ENCODE results near the gene ESRRG.

ESRRG gene

GRCh38 chr1:216498277-216498676, 225.0 kb downstream of the ESRRG start:
- H3K36me3 ChIP-seq (ENCODE audit: control insufficient read depth, insufficient read depth, low read length, severe bottlenecking), result no peaks in the 10 kb centered on the region
- H3K4me3 ChIP-seq (ENCODE audit: low read length), result no peak overlapping the region
- H3K9ac ChIP-seq (ENCODE audit: low read length), result no peak overlapping the region
- H3K4me1 ChIP-seq (ENCODE audit: control insufficient read depth, insufficient read depth, low read length), result peaks cover 2% of the 10 kb centered on the region
- no peaks in the 10 kb centered on the region for H3K27me3 ChIP-seq (replicated peaks; ENCODE audit: control insufficient read depth, insufficient read depth, low read length)
- H3K9me3 ChIP-seq (ENCODE audit: control insufficient read depth, low read length), result peaks cover 8% of the 10 kb centered on the region
- DNase-seq (ENCODE audit: low read depth), result no peak

GRCh38 chr1:216485042-216485441, 238.2 kb downstream of the ESRRG start:
- Histone ChIP-seq H3K27me3 (replicated peaks; ENCODE audit: control insufficient read depth, insufficient read depth, low read length) (no peaks in the 10 kb centered on the region), H3K36me3 (ENCODE audit: control insufficient read depth, insufficient read depth, low read length, severe bottlenecking) (no peaks in the 10 kb centered on the region), H3K4me3 (ENCODE audit: low read length) (no peak overlapping the region), H3K9ac (ENCODE audit: low read length) (no peak overlapping the region), H3K4me1 (ENCODE audit: control insufficient read depth, insufficient read depth, low read length) (no peaks in the 10 kb centered on the region), H3K9me3 (ENCODE audit: control insufficient read depth, low read length) (no peaks in the 10 kb centered on the region)
- DNase-seq (ENCODE audit: low read depth), result no peak

- Histone ChIP-seq H3K4me1 (ENCODE audit: control insufficient read depth, insufficient read depth, low read length) (no peaks in the 10 kb centered on the region), H3K36me3 (ENCODE audit: control insufficient read depth, insufficient read depth, low read length, severe bottlenecking) (no peaks in the 10 kb centered on the region), H3K9me3 (ENCODE audit: control insufficient read depth, low read length) (no peaks in the 10 kb centered on the region), H3K4me3 (ENCODE audit: low read length) (no peak overlapping the region), H3K9ac (ENCODE audit: low read length) (no peak overlapping the region), H3K27me3 (replicated peaks; ENCODE audit: control insufficient read depth, insufficient read depth, low read length) (no peaks in the 10 kb centered on the region)
- no peak for DNase-seq (ENCODE audit: low read depth)
These were observed 239.4 kb downstream of the ESRRG start for GRCh38 chr1:216483672-216484401.

GRCh38 chr1:216482620-216483019, 240.6 kb downstream of the ESRRG start:
- Histone ChIP-seq H3K9ac (ENCODE audit: low read length) (no peak overlapping the region), H3K27me3 (replicated peaks; ENCODE audit: control insufficient read depth, insufficient read depth, low read length) (no peaks in the 10 kb centered on the region), H3K4me3 (ENCODE audit: low read length) (no peak overlapping the region)

DNA sequence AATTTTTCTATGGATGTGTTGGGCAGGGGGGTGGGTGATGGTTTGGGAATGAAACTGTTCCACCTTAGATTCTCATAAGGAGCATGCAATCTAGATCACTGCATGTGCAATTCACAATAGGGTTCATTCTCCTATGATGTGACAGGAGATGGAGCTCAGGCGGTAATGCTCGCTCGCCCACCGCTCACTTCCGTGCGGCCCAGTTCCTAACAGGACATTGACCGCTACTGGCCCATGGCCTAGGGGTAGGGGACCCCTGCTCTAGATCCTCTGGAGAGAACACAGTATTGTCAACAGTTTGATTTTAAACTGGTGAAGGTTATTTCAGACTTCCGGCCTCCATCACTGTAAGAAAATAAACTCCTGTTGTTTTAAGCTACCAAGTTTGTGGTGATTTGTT, 245.0 kb downstream of the ESRRG start:
- Histone ChIP-seq H3K4me3 (ENCODE audit: low read length) (no peak overlapping the region), H3K4me1 (ENCODE audit: control insufficient read depth, insufficient read depth, low read length) (peaks cover 2% of the 10 kb centered on the region), H3K9ac (ENCODE audit: low read length) (no peak overlapping the region), H3K36me3 (ENCODE audit: control insufficient read depth, insufficient read depth, low read length, severe bottlenecking) (no peaks in the 10 kb centered on the region), H3K9me3 (ENCODE audit: control insufficient read depth, low read length) (no peaks in the 10 kb centered on the region), H3K27me3 (replicated peaks; ENCODE audit: control insufficient read depth, insufficient read depth, low read length) (no peaks in the 10 kb centered on the region)
- no peak for DNase-seq (ENCODE audit: low read depth)

More at GRCh38 chr1:216482620-216483019, 240.6 kb downstream of the ESRRG start:
- Histone ChIP-seq H3K4me1 (ENCODE audit: control insufficient read depth, insufficient read depth, low read length) (no peaks in the 10 kb centered on the region), H3K36me3 (ENCODE audit: control insufficient read depth, insufficient read depth, low read length, severe bottlenecking) (no peaks in the 10 kb centered on the region), H3K9me3 (ENCODE audit: control insufficient read depth, low read length) (no peaks in the 10 kb centered on the region)
- no peak for DNase-seq (ENCODE audit: low read depth)

DNA sequence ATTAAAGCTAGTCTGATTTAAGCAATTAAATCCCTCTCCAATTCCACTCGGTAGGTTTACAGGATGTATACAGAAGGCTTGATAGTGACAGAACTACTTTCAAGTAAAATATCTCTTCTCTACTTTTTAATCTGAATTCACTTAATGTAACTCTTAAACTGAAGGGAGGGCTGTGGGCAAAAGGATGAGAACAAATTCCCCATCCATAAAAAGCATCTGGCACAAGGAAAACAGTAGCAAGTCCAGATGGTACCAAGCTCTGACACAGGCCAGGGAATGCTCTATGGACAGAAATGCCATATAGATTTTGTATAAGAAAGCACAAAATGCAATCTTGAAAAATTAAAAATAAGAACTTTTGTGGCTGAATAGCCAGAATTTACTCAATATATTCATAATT, 246.9 kb downstream of the ESRRG start:
- Histone ChIP-seq H3K9me3 (ENCODE audit: control insufficient read depth, low read length) (no peaks in the 10 kb centered on the region), H3K27me3 (replicated peaks; ENCODE audit: control insufficient read depth, insufficient read depth, low read length) (no peaks in the 10 kb centered on the region), H3K9ac (ENCODE audit: low read length) (no peak overlapping the region), H3K4me1 (ENCODE audit: control insufficient read depth, insufficient read depth, low read length) (peaks cover 3% of the 10 kb centered on the region), H3K36me3 (ENCODE audit: control insufficient read depth, insufficient read depth, low read length, severe bottlenecking) (no peaks in the 10 kb centered on the region), H3K4me3 (ENCODE audit: low read length) (no peak overlapping the region)
- no peak for DNase-seq (ENCODE audit: low read depth)

- no peaks in the 10 kb centered on the region for H3K36me3 ChIP-seq (ENCODE audit: control insufficient read depth, insufficient read depth, low read length, severe bottlenecking)
- H3K9ac ChIP-seq (ENCODE audit: low read length), result no peak overlapping the region
- H3K9me3 ChIP-seq (ENCODE audit: control insufficient read depth, low read length), result no peaks in the 10 kb centered on the region
- H3K4me1 ChIP-seq (ENCODE audit: control insufficient read depth, insufficient read depth, low read length), result peaks cover 3% of the 10 kb centered on the region
- no peak overlapping the region for H3K4me3 ChIP-seq (ENCODE audit: low read length)
- no peak for DNase-seq (ENCODE audit: low read depth)
- no peaks in the 10 kb centered on the region for H3K27me3 ChIP-seq (replicated peaks; ENCODE audit: control insufficient read depth, insufficient read depth, low read length)
These were observed 247.5 kb downstream of the ESRRG start for GRCh38 chr1:216475659-216476276.

DNA sequence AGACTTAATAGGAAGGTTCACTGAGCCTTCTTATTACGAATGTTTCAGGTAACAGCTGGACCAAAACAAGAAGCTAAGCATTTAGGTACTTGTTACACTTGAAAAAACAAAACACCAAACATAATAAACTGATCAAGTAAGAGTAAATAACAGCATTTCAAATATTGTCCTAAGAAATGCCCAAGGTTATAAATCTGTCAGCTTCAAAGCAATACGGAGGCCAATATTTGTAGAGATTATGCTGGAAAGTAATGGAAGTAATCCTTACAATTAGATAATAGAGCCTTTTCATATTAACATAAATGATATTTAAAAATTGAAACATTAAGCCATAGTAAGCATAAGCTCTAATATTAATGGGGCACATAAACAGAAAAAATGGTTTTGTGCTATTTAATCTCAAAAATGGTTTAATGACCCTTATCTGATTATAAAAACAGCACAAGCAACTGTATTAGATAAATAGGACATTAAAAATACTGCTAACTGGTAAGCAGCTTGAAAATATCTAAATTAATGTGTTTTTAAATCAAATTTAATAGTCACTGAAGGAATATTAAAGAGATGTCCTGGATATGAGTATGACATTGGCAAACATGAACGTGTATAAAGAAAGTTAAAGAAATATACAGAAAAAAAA, 256.9 kb downstream of the ESRRG start:
- Histone ChIP-seq H3K9me3 (ENCODE audit: control insufficient read depth, low read length) (no peaks in the 10 kb centered on the region), H3K36me3 (ENCODE audit: control insufficient read depth, insufficient read depth, low read length, severe bottlenecking) (no peaks in the 10 kb centered on the region), H3K4me1 (ENCODE audit: control insufficient read depth, insufficient read depth, low read length) (peaks cover 28% of the 10 kb centered on the region), H3K27me3 (replicated peaks; ENCODE audit: control insufficient read depth, insufficient read depth, low read length) (no peaks in the 10 kb centered on the region), H3K4me3 (ENCODE audit: low read length) (no peak overlapping the region), H3K9ac (ENCODE audit: low read length) (no peak overlapping the region)
- DNase-seq (ENCODE audit: low read depth), result no peak

- no peaks in the 10 kb centered on the region for H3K36me3 ChIP-seq (ENCODE audit: control insufficient read depth, insufficient read depth, low read length, severe bottlenecking)
- peaks cover 29% of the 10 kb centered on the region for H3K4me1 ChIP-seq (ENCODE audit: control insufficient read depth, insufficient read depth, low read length)
- H3K9me3 ChIP-seq (ENCODE audit: control insufficient read depth, low read length), result no peaks in the 10 kb centered on the region
- no peaks in the 10 kb centered on the region for H3K27me3 ChIP-seq (replicated peaks; ENCODE audit: control insufficient read depth, insufficient read depth, low read length)
- H3K9ac ChIP-seq (ENCODE audit: low read length), result no peak overlapping the region
- DNase-seq (ENCODE audit: low read depth), result peak; percentile 81
- H3K4me3 ChIP-seq (ENCODE audit: low read length), result no peak overlapping the region
These were observed 258.7 kb downstream of the ESRRG start for GRCh38 chr1:216464489-216464888.

DNA sequence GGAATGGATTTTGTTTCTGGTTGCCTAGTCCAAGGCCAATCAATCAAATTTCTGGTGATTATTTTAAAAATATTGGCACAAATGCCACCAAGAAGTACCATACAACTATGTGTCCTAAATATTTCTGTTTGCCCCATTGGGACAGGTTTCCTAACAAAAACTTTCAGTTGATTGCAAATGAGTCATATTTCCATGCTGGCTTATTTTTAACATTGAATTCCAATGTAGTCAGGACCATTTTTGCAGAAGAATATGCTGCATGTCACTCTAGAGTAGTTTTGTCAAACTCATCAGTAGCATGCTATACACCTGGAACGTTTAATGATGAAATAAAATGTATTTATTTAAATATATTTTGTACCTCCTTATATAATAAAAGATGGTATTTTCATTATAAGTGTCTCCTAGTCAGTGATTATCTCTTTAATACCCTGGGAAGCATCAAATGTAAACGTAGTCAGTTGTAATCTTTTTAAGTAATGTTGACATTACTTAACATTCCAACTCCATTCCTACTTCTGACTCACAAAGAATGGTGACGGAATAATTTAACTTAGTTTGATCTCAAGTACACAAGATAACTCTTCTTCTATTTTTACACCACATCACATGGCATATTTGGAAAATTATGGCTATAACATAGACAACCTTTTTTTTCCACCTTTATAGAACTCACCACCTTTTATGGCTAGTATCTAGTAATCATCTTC, 261.0 kb downstream of the ESRRG start:
- Histone ChIP-seq H3K9me3 (ENCODE audit: control insufficient read depth, low read length) (no peaks in the 10 kb centered on the region), H3K4me3 (ENCODE audit: low read length) (no peak overlapping the region), H3K9ac (ENCODE audit: low read length) (no peak overlapping the region), H3K27me3 (replicated peaks; ENCODE audit: control insufficient read depth, insufficient read depth, low read length) (no peaks in the 10 kb centered on the region), H3K4me1 (ENCODE audit: control insufficient read depth, insufficient read depth, low read length) (peaks cover 31% of the 10 kb centered on the region), H3K36me3 (ENCODE audit: control insufficient read depth, insufficient read depth, low read length, severe bottlenecking) (no peaks in the 10 kb centered on the region)
- peak; percentile 50 for DNase-seq (ENCODE audit: low read depth)

- H3K4me3 ChIP-seq (ENCODE audit: low read length), result no peak overlapping the region
- no peak overlapping the region for H3K9ac ChIP-seq (ENCODE audit: low read length)
- H3K36me3 ChIP-seq (ENCODE audit: control insufficient read depth, insufficient read depth, low read length, severe bottlenecking), result no peaks in the 10 kb centered on the region
- DNase-seq (ENCODE audit: low read depth), result peak; percentile 66
- no peaks in the 10 kb centered on the region for H3K9me3 ChIP-seq (ENCODE audit: control insufficient read depth, low read length)
- H3K27me3 ChIP-seq (replicated peaks; ENCODE audit: control insufficient read depth, insufficient read depth, low read length), result no peaks in the 10 kb centered on the region
- H3K4me1 ChIP-seq (ENCODE audit: control insufficient read depth, insufficient read depth, low read length), result peaks cover 38% of the 10 kb centered on the region
These were observed 261.8 kb downstream of the ESRRG start for GRCh38 chr1:216461466-216461865.
